Neuron (in vitro differentiated cells): ENCODE data around the gene RIN3.

Experiments
- H2AFZ ChIP-seq: one replicate; pipeline ENCODE4 v1.6.1; 2013; ENCODE audit warnings: low read depth, mild to moderate bottlenecking, inconsistent platforms, low read length, moderate library complexity
- H3K27me3 ChIP-seq: one replicate; pipeline ENCODE4 v1.6.1; 2013; ENCODE audit warnings: low read length; ENCODE audit not compliant: insufficient read depth
- H3K36me3 ChIP-seq: one replicate; pipeline ENCODE4 v1.6.1; 2013; ENCODE audit warnings: low read length; ENCODE audit not compliant: insufficient read depth
- H3K4me1 ChIP-seq: one replicate; pipeline ENCODE4 v1.6.1; 2013; ENCODE audit warnings: low read length; ENCODE audit not compliant: insufficient read depth
- H3K4me3 ChIP-seq: 2 replicates; pipeline ENCODE4 v1.5.1; 2013; ENCODE audit warnings: mild to moderate bottlenecking, low read length, moderate library complexity
- H3K9me3 ChIP-seq: one replicate; pipeline ENCODE4 v1.6.1; 2013; ENCODE audit warnings: low read length

Gene RIN3

GRCh38 chr14:92619671-92620456 lies 106.3 kb downstream of the RIN3 start:
- Histone ChIP-seq H3K4me3 (no peak overlapping the region), H3K9me3 (peaks cover 10% of the 10 kb centered on the region), H3K27me3 (no peaks in the 10 kb centered on the region), H2AFZ (no peak overlapping the region), H3K36me3 (no peaks in the 10 kb centered on the region), H3K4me1 (no peaks in the 10 kb centered on the region)

- Histone ChIP-seq H3K36me3 (no peaks in the 10 kb centered on the region), H3K4me1 (no peaks in the 10 kb centered on the region), H3K9me3 (peaks cover 18% of the 10 kb centered on the region), H3K27me3 (no peaks in the 10 kb centered on the region), H3K4me3 (no peak overlapping the region), H2AFZ (no peak overlapping the region)
Measured at GRCh38 chr14:92622311-92622710, 108.7 kb downstream of the RIN3 start.

- Histone ChIP-seq H3K4me3 (no peak overlapping the region), H3K4me1 (no peaks in the 10 kb centered on the region), H3K36me3 (no peaks in the 10 kb centered on the region), H3K9me3 (peaks cover 22% of the 10 kb centered on the region), H3K27me3 (no peaks in the 10 kb centered on the region), H2AFZ (no peak overlapping the region)
Measured at GRCh38 chr14:92624764-92625163, 111.2 kb downstream of the RIN3 start.

DNA sequence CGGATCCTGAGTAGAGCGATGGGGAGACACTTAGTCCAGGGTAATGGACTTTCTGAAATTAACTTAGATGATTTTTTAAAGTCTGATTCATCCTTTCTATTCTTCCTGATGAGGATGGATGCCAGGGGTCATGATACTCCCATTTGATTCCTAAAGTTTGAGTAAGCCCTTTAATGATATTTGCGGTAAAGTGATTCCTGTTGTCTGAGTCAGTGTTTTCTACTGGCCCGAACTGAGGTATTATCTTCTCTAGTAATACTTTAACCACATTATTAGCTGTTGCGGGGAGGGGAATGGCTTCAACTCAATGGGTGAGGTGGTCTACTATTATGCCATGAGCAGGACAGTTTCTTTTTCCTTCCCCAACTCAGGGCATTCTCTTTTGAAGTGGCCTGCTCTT lies 111.6 kb downstream of the RIN3 start:
- Histone ChIP-seq H3K4me1 (no peaks in the 10 kb centered on the region), H2AFZ (no peak overlapping the region), H3K4me3 (no peak overlapping the region), H3K9me3 (peaks cover 22% of the 10 kb centered on the region), H3K36me3 (no peaks in the 10 kb centered on the region), H3K27me3 (no peaks in the 10 kb centered on the region)

- H3K4me1 ChIP-seq, result no peaks in the 10 kb centered on the region
- no peak overlapping the region for H3K4me3 ChIP-seq
- no peak overlapping the region for H2AFZ ChIP-seq
- peaks cover 22% of the 10 kb centered on the region for H3K9me3 ChIP-seq
- no peaks in the 10 kb centered on the region for H3K27me3 ChIP-seq
- H3K36me3 ChIP-seq, result no peaks in the 10 kb centered on the region
Measured at GRCh38 chr14:92626041-92626440, 112.5 kb downstream of the RIN3 start.

- H3K4me3 ChIP-seq, result no peak overlapping the region
- no peak overlapping the region for H2AFZ ChIP-seq
- no peaks in the 10 kb centered on the region for H3K27me3 ChIP-seq
- no peaks in the 10 kb centered on the region for H3K36me3 ChIP-seq
- H3K9me3 ChIP-seq, result peaks cover 14% of the 10 kb centered on the region
- no peaks in the 10 kb centered on the region for H3K4me1 ChIP-seq
Measured at GRCh38 chr14:92627707-92628215, 114.2 kb downstream of the RIN3 start.

DNA sequence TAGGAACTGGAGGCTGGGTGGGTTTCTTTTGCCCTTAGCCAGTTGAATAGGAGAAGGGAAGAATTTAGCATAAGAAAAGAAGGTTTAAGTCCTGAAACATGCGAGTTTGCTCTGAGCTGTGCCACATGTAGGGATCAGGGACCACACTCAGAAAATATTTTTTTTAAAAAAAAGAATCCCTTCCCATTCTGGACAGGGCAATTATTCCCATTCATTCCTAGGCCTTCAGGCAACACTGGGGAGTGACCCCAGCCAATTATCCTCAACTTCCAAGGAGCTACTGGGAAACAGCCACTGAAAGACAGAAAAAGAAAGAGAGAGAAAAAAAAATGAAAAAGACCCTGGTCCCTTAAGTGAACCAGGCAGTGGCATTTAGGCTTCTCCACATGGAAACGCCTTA lies 115.1 kb downstream of the RIN3 start:
- Histone ChIP-seq H3K9me3 (peaks cover 14% of the 10 kb centered on the region), H3K4me1 (no peaks in the 10 kb centered on the region), H3K4me3 (no peak overlapping the region), H3K27me3 (no peaks in the 10 kb centered on the region), H2AFZ (no peak overlapping the region), H3K36me3 (no peaks in the 10 kb centered on the region)

DNA sequence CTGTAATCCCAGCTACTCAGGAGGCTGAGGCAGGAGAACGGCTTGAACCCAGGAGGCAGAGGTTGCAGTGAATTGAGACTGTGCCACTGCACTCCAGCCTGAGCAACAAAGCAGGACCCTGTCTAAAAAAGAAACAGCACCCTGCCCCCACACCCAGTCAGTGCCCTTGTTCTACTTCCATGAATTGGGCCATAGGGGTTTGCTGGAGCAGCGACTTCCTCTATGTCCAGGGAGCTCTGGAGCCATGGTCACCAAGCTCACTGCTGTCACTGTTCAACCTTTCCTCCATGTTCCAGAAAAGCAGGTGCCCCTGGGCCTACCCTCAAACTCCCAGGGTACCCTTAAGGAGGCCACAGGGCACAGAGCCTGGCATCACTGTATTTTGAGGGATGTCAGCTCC lies 116.8 kb downstream of the RIN3 start:
- Histone ChIP-seq H3K4me1 (no peaks in the 10 kb centered on the region), H3K4me3 (no peak overlapping the region), H3K27me3 (no peaks in the 10 kb centered on the region), H2AFZ (no peak overlapping the region), H3K36me3 (no peaks in the 10 kb centered on the region), H3K9me3 (peaks cover 14% of the 10 kb centered on the region)

DNA sequence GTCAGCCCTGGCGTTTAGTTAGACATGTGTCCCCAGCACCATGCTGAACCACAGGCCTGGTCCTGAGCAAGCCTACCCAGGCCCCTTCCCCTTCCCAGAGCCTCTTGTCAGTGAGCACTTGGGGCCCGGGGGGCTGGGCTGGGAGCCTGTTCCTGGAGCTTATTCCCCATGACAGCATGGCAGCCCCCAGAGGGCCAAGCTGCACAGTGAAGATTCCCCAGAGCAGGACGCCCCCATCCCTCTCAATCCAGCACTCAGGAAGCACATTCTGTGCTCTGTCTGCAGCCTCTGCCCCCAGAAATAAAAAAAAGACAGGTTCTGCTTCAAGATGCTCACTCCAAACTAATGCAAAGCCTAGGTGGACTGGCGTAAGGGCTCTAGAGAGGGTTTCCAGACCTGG lies 117.5 kb downstream of the RIN3 start:
- Histone ChIP-seq H3K4me3 (no peak overlapping the region), H3K9me3 (peaks cover 14% of the 10 kb centered on the region), H2AFZ (no peak overlapping the region), H3K27me3 (no peaks in the 10 kb centered on the region), H3K36me3 (no peaks in the 10 kb centered on the region), H3K4me1 (no peaks in the 10 kb centered on the region)

DNA sequence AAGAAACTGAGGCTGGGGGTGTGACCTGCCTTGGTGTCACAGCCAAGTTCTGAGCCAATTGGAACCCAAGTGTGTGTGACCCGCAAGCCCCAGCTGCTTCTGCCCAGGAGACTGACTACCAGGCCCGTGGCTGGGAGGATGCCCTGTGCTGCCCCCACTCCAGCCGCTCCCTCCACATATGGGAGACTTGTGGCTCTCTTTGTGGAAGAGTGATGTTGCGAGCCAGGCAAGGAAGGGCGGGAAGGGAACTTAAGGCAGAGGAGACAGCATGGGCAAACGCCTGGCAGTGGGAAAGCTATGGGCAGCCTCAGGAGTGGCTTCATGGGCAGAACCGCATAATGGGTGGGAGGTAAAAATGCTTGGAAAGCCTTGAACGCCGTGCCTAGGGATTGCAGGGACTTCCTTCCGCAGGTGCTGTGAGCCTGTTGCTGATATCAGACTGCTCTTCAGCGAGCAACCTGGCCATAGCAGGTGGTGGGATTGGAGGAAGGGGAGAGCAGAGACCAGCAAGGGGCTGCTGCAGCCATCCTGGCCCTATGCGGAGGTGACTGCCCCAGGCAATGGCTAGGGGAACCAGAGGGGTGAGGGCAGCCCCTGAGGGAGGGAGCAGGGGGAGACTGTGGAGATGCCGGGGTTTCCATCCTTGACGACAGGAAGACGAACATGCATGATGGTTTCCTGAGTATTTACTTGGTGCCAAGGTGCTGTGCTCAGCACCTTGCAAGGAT lies 119.1 kb downstream of the RIN3 start:
- Histone ChIP-seq H3K4me1 (peaks cover 5% of the 10 kb centered on the region), H3K27me3 (no peaks in the 10 kb centered on the region), H3K9me3 (peaks cover 2% of the 10 kb centered on the region), H3K4me3 (no peak overlapping the region), H3K36me3 (no peaks in the 10 kb centered on the region), H2AFZ (no peak overlapping the region)

- Histone ChIP-seq H3K4me3 (no peak overlapping the region), H3K36me3 (no peaks in the 10 kb centered on the region), H3K4me1 (peaks cover 9% of the 10 kb centered on the region), H3K27me3 (no peaks in the 10 kb centered on the region), H2AFZ (no peak overlapping the region), H3K9me3 (no peaks in the 10 kb centered on the region)
Measured at GRCh38 chr14:92633274-92633616, 119.7 kb downstream of the RIN3 start.

DNA sequence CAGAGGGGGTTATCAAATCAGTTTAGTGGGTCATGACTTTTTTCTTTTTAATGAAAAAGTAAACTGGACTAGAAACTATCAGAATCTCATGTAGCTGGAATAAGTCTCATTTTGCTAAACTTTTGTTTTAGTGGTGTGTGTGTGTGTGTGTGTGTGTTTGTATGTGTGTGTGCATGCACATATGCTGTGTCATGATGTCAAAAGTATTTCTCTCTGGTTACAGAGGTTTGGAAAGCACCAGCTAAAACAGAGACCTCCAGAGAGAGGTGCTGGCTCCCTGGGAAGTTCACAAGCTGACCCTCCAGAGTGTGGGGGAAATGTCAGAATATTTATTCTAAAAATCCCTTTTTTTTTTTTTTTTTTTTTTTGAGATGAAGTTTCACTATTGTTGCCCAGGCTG lies 120.1 kb downstream of the RIN3 start:
- Histone ChIP-seq H3K4me3 (no peak overlapping the region), H3K36me3 (no peaks in the 10 kb centered on the region), H2AFZ (no peak overlapping the region), H3K9me3 (no peaks in the 10 kb centered on the region), H3K4me1 (peaks cover 9% of the 10 kb centered on the region), H3K27me3 (no peaks in the 10 kb centered on the region)

- H3K9me3 ChIP-seq, result no peaks in the 10 kb centered on the region
- no peaks in the 10 kb centered on the region for H3K27me3 ChIP-seq
- H3K4me3 ChIP-seq, result no peak overlapping the region
- no peak overlapping the region for H2AFZ ChIP-seq
- peaks cover 9% of the 10 kb centered on the region for H3K4me1 ChIP-seq
- no peaks in the 10 kb centered on the region for H3K36me3 ChIP-seq
Measured at GRCh38 chr14:92635031-92635430, 121.5 kb downstream of the RIN3 start.
